SIG-M5 treated with dmso at 0.1 percent for 504 hours (cell line): Measurements from ENCODE around the gene YTHDF1.

Experiments
- DNase-seq: peaks from one replicate; lab custom pipeline; 2025; ENCODE audit not compliant: unreplicated experiment; lab: John Stamatoyannopoulos, UW

YTHDF1 gene

GRCh38 chr20:63210011-63210605 is 5.8 kb downstream of the YTHDF1 start:
- no peak for DNase-seq

- no peak for DNase-seq
Observed at GRCh38 chr20:63208346-63208909, 7.5 kb downstream of the YTHDF1 start.

GRCh38 chr20:63206878-63207277 is 9.1 kb downstream of the YTHDF1 start:
- no peak for DNase-seq

GRCh38 chr20:63205896-63206295 is 10.0 kb downstream of the YTHDF1 start:
- no peak for DNase-seq

GRCh38 chr20:63204362-63204761 is 11.6 kb downstream of the YTHDF1 start:
- no peak for DNase-seq

- DNase-seq, result no peak
Observed at GRCh38 chr20:63202811-63203526, 13.0 kb downstream of the YTHDF1 start.

GRCh38 chr20:63202021-63202420 is 13.9 kb downstream of the YTHDF1 start:
- DNase-seq, result no peak

- no peak for DNase-seq
Observed at GRCh38 chr20:63198606-63199005, 17.3 kb downstream of the YTHDF1 start.

GRCh38 chr20:63196768-63197470 is 19.0 kb downstream of the YTHDF1 start:
- no peak for DNase-seq

- DNase-seq, result no peak
Observed at GRCh38 chr20:63194797-63195173, 21.1 kb downstream of the YTHDF1 start.

GRCh38 chr20:63194007-63194796 is 21.7 kb downstream of the YTHDF1 start:
- no peak for DNase-seq

GRCh38 chr20:63192721-63193120 is 23.2 kb downstream of the YTHDF1 start:
- DNase-seq, result no peak

GRCh38 chr20:63191400-63191799 is 24.5 kb downstream of the YTHDF1 start:
- DNase-seq, result no peak

GRCh38 chr20:63190828-63191227 is 25.1 kb downstream of the YTHDF1 start:
- DNase-seq, result no peak

GRCh38 chr20:63189846-63190559 is 25.9 kb downstream of the YTHDF1 start:
- no peak for DNase-seq

GRCh38 chr20:63189322-63189642 is 26.6 kb downstream of the YTHDF1 start:
- DNase-seq, result no peak

GRCh38 chr20:63188641-63189321 is 27.1 kb downstream of the YTHDF1 start:
- DNase-seq, result no peak

GRCh38 chr20:63188159-63188442 is 27.8 kb downstream of the YTHDF1 start:
- no peak for DNase-seq

GRCh38 chr20:63187338-63188158 is 28.4 kb downstream of the YTHDF1 start:
- DNase-seq, result no peak
